Osteoblast (primary cell): ENCODE measurements around the gene RASAL2. TPM values are rescaled to one million over a fixed set of nuclear protein-coding genes. Genes with fewer than 3 reads are reported as not detected.
A peak's percentile ranks its signal among the peaks of the same experiment; 100 is the strongest.
"Not testable (repeated sequence)": the region's sequence is repeated elsewhere in the genome, so short reads cannot be mapped to it uniquely, and the experiment has no call there.

ENCODE experiments used
- DNase-seq: peaks from one replicate; pipeline ENCODE4 v3.0.0; 2011; ENCODE audit warnings: low spot score, mixed read lengths; ENCODE audit not compliant: insufficient read length; ENCODE audit errors: missing footprints
- H2AFZ ChIP-seq: 2 replicates; pipeline ENCODE4 v1.6.0; 2011; ENCODE audit warnings: mild to moderate bottlenecking, low read length
- H3K27ac ChIP-seq: 2 replicates; pipeline ENCODE4 v1.5.1; 2011; ENCODE audit warnings: mild to moderate bottlenecking, low read depth, low read length, moderate library complexity
- H3K27me3 ChIP-seq: 2 replicates; pipeline ENCODE4 v1.6.0; 2012; ENCODE audit warnings: mild to moderate bottlenecking, control low read depth, inconsistent platforms, low read length, moderate library complexity; ENCODE audit not compliant: insufficient read depth
- H3K36me3 ChIP-seq: 2 replicates; pipeline ENCODE4 v1.5.1; 2011; ENCODE audit warnings: mild to moderate bottlenecking, low read length, control low read depth, moderate library complexity; ENCODE audit not compliant: insufficient read depth
- H3K4me1 ChIP-seq: 2 replicates; pipeline ENCODE4 v1.5.1; 2011; ENCODE audit warnings: mild to moderate bottlenecking, low read length, control low read depth, moderate library complexity; ENCODE audit not compliant: insufficient read depth
- H3K4me2 ChIP-seq: 2 replicates; pipeline ENCODE4 v1.6.0; 2011; ENCODE audit warnings: mild to moderate bottlenecking, low read length; ENCODE audit not compliant: insufficient read depth
- H3K4me3 ChIP-seq: fragments of 200-600 bp; sonication (generic); 3 replicates; pipeline ENCODE4 v1.5.1; 2012; ENCODE audit warnings: mild to moderate bottlenecking, low read length, inconsistent platforms; ENCODE audit not compliant: insufficient read depth
- H3K79me2 ChIP-seq: 2 replicates; pipeline ENCODE4 v1.6.0; 2012; ENCODE audit warnings: mild to moderate bottlenecking, low read length, control low read depth, inconsistent platforms; ENCODE audit not compliant: insufficient read depth
- H3K9me3 ChIP-seq: 2 replicates; pipeline ENCODE4 v1.5.1; 2011; ENCODE audit warnings: low read depth, low read length, control low read depth
- H4K20me1 ChIP-seq: 2 replicates; pipeline ENCODE4 v1.6.0; 2012; ENCODE audit warnings: mild to moderate bottlenecking, low read length, control low read depth; ENCODE audit not compliant: insufficient read depth
- CTCF ChIP-seq: IDR thresholded peaks from 2 replicates; pipeline ENCODE4 v1.5.1; 2011; ENCODE audit warnings: mild to moderate bottlenecking, low read depth, low read length, moderate library complexity; ENCODE audit errors: extremely low read depth
- total RNA-seq: library from RNA; depleted of rRNA; stranded (reverse); fragments of >200 nt; gene quantifications from 2 replicates; pipeline ENCODE4 v1.2.3, GENCODE V29; 2012

RASAL2 gene
- total RNA-seq, 1 donor: 59.4 TPM

- Histone ChIP-seq H3K79me2 (peaks cover 65% of the 10 kb centered on the region), H3K4me3 (no peak overlapping the region)
- no peak for DNase-seq
These were observed 147.9 kb downstream of the RASAL2 start for GRCh38 chr1:178241837-178242236.

DNA sequence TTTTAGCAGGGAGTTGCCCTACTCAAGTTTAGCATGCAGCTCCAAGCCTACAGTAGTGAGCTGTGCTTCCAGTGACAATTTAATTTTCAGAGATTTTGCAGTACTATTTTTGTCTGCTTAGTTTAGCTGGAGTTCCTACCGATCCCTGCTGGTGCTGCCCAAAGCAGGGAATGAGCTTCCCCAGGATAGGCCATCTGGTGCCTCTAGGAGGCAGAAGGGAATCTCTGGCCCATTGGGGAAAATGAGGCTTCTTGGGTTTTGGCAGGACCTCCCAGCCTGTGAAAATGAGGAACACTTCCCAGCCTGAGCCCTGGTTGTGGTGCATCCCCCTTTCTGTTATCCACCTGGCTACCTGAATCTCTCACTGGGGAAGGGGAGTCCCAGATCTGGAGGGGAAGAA lies 149.2 kb downstream of the RASAL2 start:
- no peak overlapping the region for H2AFZ ChIP-seq
- no peak for TF ChIP-seq CTCF
- no peaks in the 10 kb centered on the region for H4K20me1 ChIP-seq
- no peak overlapping the region for H3K4me3 ChIP-seq
- H3K36me3 ChIP-seq: no peaks in the 10 kb centered on the region
- no peaks in the 10 kb centered on the region for H3K27me3 ChIP-seq
- no peak overlapping the region for H3K4me2 ChIP-seq
- peaks cover 33% of the 10 kb centered on the region for H3K4me1 ChIP-seq
- H3K27ac ChIP-seq: no peak overlapping the region
- no peaks in the 10 kb centered on the region for H3K9me3 ChIP-seq
- DNase-seq: no peak
- H3K79me2 ChIP-seq: peaks cover 65% of the 10 kb centered on the region

More at GRCh38 chr1:178241837-178242236, 147.9 kb downstream of the RASAL2 start:
- no peak for TF ChIP-seq CTCF
- Histone ChIP-seq H4K20me1 (no peaks in the 10 kb centered on the region), H3K9me3 (no peaks in the 10 kb centered on the region), H3K36me3 (no peaks in the 10 kb centered on the region), H2AFZ (no peak overlapping the region), H3K4me2 (peak overlapping the region; percentile 47), H3K4me1 (peaks cover 38% of the 10 kb centered on the region), H3K27ac (peak overlapping the region; percentile 96), H3K27me3 (no peaks in the 10 kb centered on the region)

- Histone ChIP-seq H3K27me3 (no peaks in the 10 kb centered on the region), H4K20me1 (no peaks in the 10 kb centered on the region), H3K4me3 (no peak overlapping the region), H3K79me2 (peaks cover 71% of the 10 kb centered on the region), H3K27ac (no peak overlapping the region), H3K4me1 (peaks cover 27% of the 10 kb centered on the region), H3K4me2 (no peak overlapping the region), H3K36me3 (no peaks in the 10 kb centered on the region), H2AFZ (no peak overlapping the region), H3K9me3 (no peaks in the 10 kb centered on the region)
- DNase-seq: no peak
- no peak for TF ChIP-seq CTCF
These were observed 150.0 kb downstream of the RASAL2 start for GRCh38 chr1:178243890-178244289.

DNA sequence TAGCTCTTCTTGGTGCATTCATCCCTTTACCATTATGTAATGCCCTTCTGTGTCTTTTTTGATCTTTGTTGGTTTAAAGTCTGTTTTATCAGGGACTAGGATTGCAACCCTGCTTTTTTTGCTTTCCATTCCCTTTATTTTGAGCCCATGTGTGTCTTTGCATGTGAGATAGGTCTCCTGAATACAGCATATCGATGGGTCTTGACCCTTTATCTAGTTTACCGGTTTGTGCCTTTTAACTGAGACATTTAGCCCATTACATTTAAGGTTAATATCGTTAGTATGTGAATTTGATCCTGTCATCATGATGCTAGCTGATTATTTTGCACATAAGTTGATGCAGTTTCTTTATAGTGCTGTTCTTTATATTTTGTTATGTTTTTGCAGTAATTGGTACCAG lies 154.4 kb downstream of the RASAL2 start:
- not testable (repeated sequence) for H3K27me3 ChIP-seq, H3K9me3 ChIP-seq, DNase-seq, H3K4me2 ChIP-seq, H3K27ac ChIP-seq, H3K4me3 ChIP-seq, H3K4me1 ChIP-seq, H4K20me1 ChIP-seq, H3K36me3 ChIP-seq, H2AFZ ChIP-seq
- H3K79me2 ChIP-seq: peaks cover 83% of the 10 kb centered on the region

DNA sequence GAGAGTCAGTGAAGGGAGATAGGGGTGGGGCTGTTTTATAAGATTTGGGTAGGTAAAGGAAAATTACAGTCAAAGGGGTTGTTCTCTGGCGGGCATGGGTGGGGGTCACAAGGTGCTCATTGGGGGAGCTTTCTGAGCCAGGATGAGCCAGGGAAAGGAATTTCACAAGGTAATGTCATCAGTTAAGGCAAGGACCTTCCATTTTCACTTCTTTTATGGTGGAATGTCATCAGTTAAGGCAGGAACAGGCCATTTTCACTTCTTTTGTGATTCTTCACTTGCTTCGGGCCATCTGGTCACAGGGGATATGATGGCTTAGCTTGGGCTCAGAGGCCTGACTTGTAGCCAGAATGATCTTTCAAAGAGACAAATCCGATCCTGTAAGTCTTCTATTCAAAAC lies 159.7 kb downstream of the RASAL2 start:
- H3K27me3 ChIP-seq, H3K4me1 ChIP-seq, H4K20me1 ChIP-seq, H3K27ac ChIP-seq, H3K4me3 ChIP-seq, H3K4me2 ChIP-seq, H2AFZ ChIP-seq, DNase-seq, H3K36me3 ChIP-seq, H3K9me3 ChIP-seq: not testable (repeated sequence)
- peaks cover 55% of the 10 kb centered on the region for H3K79me2 ChIP-seq
